ENCODE data around the gene VASH2. TPM values are rescaled to one million over a fixed set of nuclear protein-coding genes. Genes with fewer than 3 reads are reported as not detected.

VASH2 gene
- total RNA-seq, 1 experiment from 2014 or later, result 303 TPM

- TF ChIP-seq ARID4B (CRISPR knock-in tag; IDR thresholded peaks at IDR 0.05; ENCODE audit: borderline replicate concordance) (no peak), ETV6 (CRISPR knock-in tag; IDR thresholded peaks at IDR 0.05) (peak; percentile 67; the same call in 1 of the 2 replicates), SP1 (CRISPR knock-in tag; conservative IDR thresholded peaks at IDR 0.05) (0 out of 2 replicates have a peak, but pooled peaks have one; percentile 8)
- DNase-seq (ENCODE audit: low spot score) (no peak), ATAC-seq (peak; percentile 80)
- Mint-ChIP-seq H3K4me1 (peaks cover 71% of the 10 kb centered on the region), H3K9me3 (peaks cover 13% of the 10 kb centered on the region), H3K27me3 (ENCODE audit: low read depth) (peaks cover 6% of the 10 kb centered on the region; the same call in 1 of the 2 replicates), H3K36me3 (peaks cover 3% of the 10 kb centered on the region), H3K4me3 (peak overlapping the region; percentile 24), H3K27ac (peak overlapping the region; percentile 92)
- ChIA-PET POLR2A (interaction anchor here (1.3 kb wide), 1 partner anchor 23 kb away, joined by 4 read pairs; no protein-coding TSS in a partner anchor), CTCF (interaction anchor here (0.8 to 1.4 kb wide), 5 partner anchors 8 to 179 kb away, joined by 3 to 6 read pairs (median 3); no protein-coding TSS in a partner anchor)
Measured at GRCh38 chr1:212928323-212929291, 21.7 kb upstream of the VASH2 start.

- POLR2A ChIA-PET, result no interaction called here
- H3K36me3 Mint-ChIP-seq, result peaks cover 3% of the 10 kb centered on the region
- ATAC-seq (no peak), DNase-seq (ENCODE audit: low spot score) (no peak)
- no peak overlapping the region for H3K4me3 Mint-ChIP-seq
- H3K4me1 Mint-ChIP-seq, result peaks cover 58% of the 10 kb centered on the region
- TF ChIP-seq GTF2I (CRISPR knock-in tag; conservative IDR thresholded peaks at IDR 0.05), result no peak
- no peak for TF ChIP-seq FOXK1 (CRISPR knock-in tag; IDR thresholded peaks at IDR 0.05)
- TF ChIP-seq IRF1 (CRISPR knock-in tag; IDR thresholded peaks at IDR 0.05), result no peak
- no peak for TF ChIP-seq SP1 (CRISPR knock-in tag; conservative IDR thresholded peaks at IDR 0.05)
- TF ChIP-seq ZNF281 (CRISPR knock-in tag; IDR thresholded peaks at IDR 0.05), result no peak
- TF ChIP-seq ZNF138 (CRISPR knock-in tag; conservative IDR thresholded peaks at IDR 0.05), result no peak
- TF ChIP-seq ZNF671 (CRISPR knock-in tag; IDR thresholded peaks at IDR 0.05), result no peak
- H3K27me3 Mint-ChIP-seq (ENCODE audit: low read depth), result peaks cover 17% of the 10 kb centered on the region
- peaks cover 13% of the 10 kb centered on the region for H3K9me3 Mint-ChIP-seq
- CTCF ChIA-PET, result no interaction called here
- no peak overlapping the region for H3K27ac Mint-ChIP-seq
Measured at GRCh38 chr1:212930986-212931678, 19.2 kb upstream of the VASH2 start.

- ATAC-seq (peak; percentile 66), DNase-seq (ENCODE audit: low spot score) (no peak)
- ChIA-PET CTCF (interaction anchor here (0.9 kb wide), 1 partner anchor 13 kb away, joined by 4 read pairs; no protein-coding TSS in a partner anchor), POLR2A (no interaction called here)
- Mint-ChIP-seq H3K27ac (no peak overlapping the region), H3K36me3 (peaks cover 3% of the 10 kb centered on the region; the same call in 1 of the 2 replicates), H3K4me3 (no peak overlapping the region), H3K27me3 (ENCODE audit: low read depth) (peaks cover 26% of the 10 kb centered on the region), H3K4me1 (peaks cover 37% of the 10 kb centered on the region), H3K9me3 (peaks cover 7% of the 10 kb centered on the region)
- TF ChIP-seq ATF1 (CRISPR knock-in tag; IDR thresholded peaks at IDR 0.05), result no peak
- no peak for TF ChIP-seq ZNF281 (CRISPR knock-in tag; IDR thresholded peaks at IDR 0.05)
- no peak for TF ChIP-seq AR (CRISPR knock-in tag; IDR thresholded peaks at IDR 0.05)
- TF ChIP-seq USF2 (CRISPR knock-in tag; IDR thresholded peaks at IDR 0.05), result no peak
Measured at GRCh38 chr1:212933815-212934471, 16.4 kb upstream of the VASH2 start.

Data from WTC11 (cell line).